Measurements from ENCODE around the gene SLC40A1. TPM values are rescaled to one million over a fixed set of nuclear protein-coding genes. Genes with fewer than 3 reads are reported as not detected.

Gene SLC40A1
- total RNA-seq, 1 experiment from 2014 or later: 8.8 TPM

- no peak for DNase-seq (ENCODE audit: extremely low read depth, low read depth)
Observed at GRCh38 chr2:189517847-189518535, 62.6 kb downstream of the SLC40A1 start.

GRCh38 chr2:189516546-189516945 is 64.0 kb downstream of the SLC40A1 start:
- no peak for DNase-seq (ENCODE audit: extremely low read depth, low read depth)

- no peak for DNase-seq (ENCODE audit: extremely low read depth, low read depth)
Observed at GRCh38 chr2:189515264-189515663, 65.3 kb downstream of the SLC40A1 start.

GRCh38 chr2:189514104-189514503 is 66.5 kb downstream of the SLC40A1 start:
- no peak for DNase-seq (ENCODE audit: extremely low read depth, low read depth)

GRCh38 chr2:189512879-189513278 is 67.7 kb downstream of the SLC40A1 start:
- no peak for DNase-seq (ENCODE audit: extremely low read depth, low read depth)

- DNase-seq (ENCODE audit: extremely low read depth, low read depth): no peak
Observed at GRCh38 chr2:189511960-189512319, 68.6 kb downstream of the SLC40A1 start.

GRCh38 chr2:189511210-189511959 is 69.2 kb downstream of the SLC40A1 start:
- DNase-seq (ENCODE audit: extremely low read depth, low read depth): no peak

Other genes starting within 250 kb of the SLC40A1 start
- gene WDR75, start 139.3 kb downstream of the SLC40A1 start, total RNA-seq (2014; rRNA removed; shearing (Covaris generic)): 86.6 and 100 TPM in 2 replicates
- gene ASNSD1, start 80.7 kb upstream of the SLC40A1 start, total RNA-seq (2014; rRNA removed; shearing (Covaris generic)): 73.2 and 82.4 TPM in 2 replicates
- 7.8 and 15.0 TPM in 2 replicates for gene ANKAR, start 93.9 kb upstream of the SLC40A1 start, total RNA-seq (2014; rRNA removed; shearing (Covaris generic))
- 21.8 and 24.0 TPM in 2 replicates for gene OSGEPL1, start 182.0 kb upstream of the SLC40A1 start, total RNA-seq (2014; rRNA removed; shearing (Covaris generic))
- 121 and 138 TPM in 2 replicates for gene ORMDL1, start 203.6 kb upstream of the SLC40A1 start, total RNA-seq (2014; rRNA removed; shearing (Covaris generic))
- 31.0 and 32.0 TPM in 2 replicates for gene PMS1, start 203.7 kb upstream of the SLC40A1 start, total RNA-seq (2014; rRNA removed; shearing (Covaris generic))